A673 (cell line): Measurements from ENCODE around the gene TRDN. TPM values are rescaled to one million over a fixed set of nuclear protein-coding genes. Genes with fewer than 3 reads are reported as not detected.
"Not testable (repeated sequence)": the region's sequence is repeated elsewhere in the genome, so short reads cannot be mapped to it uniquely, and the experiment has no call there.

Experiments
- BruUV-seq: library from RNA; stranded (reverse); fragments of 400-500 nt; replicated peaks from 2 replicates; lab custom pipeline; 2021; lab: Mats Ljungman, UMichigan
- CTCF ChIA-PET: fragments of 300-600 bp; sonication (Branson Sonifier 250); formaldehyde crosslinking; loops from one replicate; lab custom pipeline; 2022; ENCODE audit warnings: antibody characterized with exemption; lab: Charles Lee
- POLR2A ChIA-PET: fragments of 300-600 bp; sonication (Branson Sonifier 250); formaldehyde crosslinking; loops from one replicate; lab custom pipeline; 2022; ENCODE audit warnings: antibody characterized with exemption; ENCODE audit not compliant: low non-redundant PET; lab: Charles Lee
- DNase-seq: peaks from one replicate; pipeline ENCODE4 v3.0.0-alpha.2; 2015; ENCODE audit warnings: low spot score
- H3K27ac ChIP-seq: fragments of 200-600 bp; sonication (generic); 2 replicates; pipeline ENCODE4 v1.5.1; 2016; ENCODE audit warnings: mixed run types, low read depth, mild to moderate bottlenecking, mixed read lengths, antibody characterized with exemption, low read length; ENCODE audit not compliant: poor library complexity, severe bottlenecking
- H3K27me3 ChIP-seq: fragments of 200-600 bp; sonication (generic); replicated peaks from 2 replicates; pipeline ENCODE4 v1.6.1; 2017; ENCODE audit warnings: mixed run types, low read depth, mild to moderate bottlenecking, mixed read lengths, antibody characterized with exemption, low read length; ENCODE audit not compliant: insufficient read depth, poor library complexity
- H3K36me3 ChIP-seq: fragments of 200-600 bp; sonication (generic); 2 replicates; pipeline ENCODE4 v1.6.1; 2016; ENCODE audit warnings: mixed run types, mild to moderate bottlenecking, mixed read lengths, antibody characterized with exemption, low read length; ENCODE audit not compliant: insufficient read depth, poor library complexity, severe bottlenecking
- H3K4me1 ChIP-seq: fragments of 200-600 bp; sonication (generic); 2 replicates; pipeline ENCODE4 v1.6.1; 2017; ENCODE audit warnings: mixed run types, mild to moderate bottlenecking, mixed read lengths, antibody characterized with exemption, low read length; ENCODE audit not compliant: insufficient read depth, poor library complexity, severe bottlenecking
- H3K4me3 ChIP-seq: fragments of 200-600 bp; sonication (generic); 2 replicates; pipeline ENCODE4 v1.5.1; 2016; ENCODE audit warnings: low read depth, mixed run types, mild to moderate bottlenecking, mixed read lengths, low read length; ENCODE audit not compliant: poor library complexity, severe bottlenecking
- H3K9me3 ChIP-seq: fragments of 200-600 bp; sonication (generic); 2 replicates; pipeline ENCODE4 v1.6.1; 2016; ENCODE audit warnings: mixed run types, low read depth, mild to moderate bottlenecking, mixed read lengths, antibody characterized with exemption, low read length; ENCODE audit not compliant: poor library complexity, severe bottlenecking
- EZH2 ChIP-seq: fragments of 200-600 bp; sonication (generic); IDR thresholded peaks from 2 replicates; pipeline ENCODE4 v1.6.1; 2017; ENCODE audit warnings: borderline replicate concordance, low read depth, mild to moderate bottlenecking, mixed read lengths, antibody characterized with exemption, low read length; ENCODE audit not compliant: poor library complexity, severe bottlenecking
- intact Hi-C: fragments of 100-400 bp; cut with micrococcal nuclease; formaldehyde crosslinking; loops from one replicate; pipeline ENCODE4 v1.10.0; 2022; ENCODE audit not compliant: unreplicated experiment
- total RNA-seq: library from RNA; stranded (reverse); gene quantifications from 2 replicates; pipeline ENCODE4 v1.2.3, GENCODE V29; 2021
- TF ChIP-seq, protein P1 (sequence below): fragments of 300-800, 200-600 bp; sonication (generic); conservative IDR thresholded peaks from 2 replicates; pipeline ENCODE4 v1.5.1; 2017; ENCODE audit warnings: low read depth, mild to moderate bottlenecking, antibody characterized with exemption, low read length, moderate library complexity, mixed read lengths

TRDN gene
- total RNA-seq, 1 experiment from 2014 or later = 3.8 TPM

GRCh38 chr6:123562264-123562663 is 74.5 kb downstream of the TRDN start:
- Histone ChIP-seq H3K27me3 (no peaks in the 10 kb centered on the region), H3K27ac (peak overlapping the region; percentile 40), H3K4me3 (no peak overlapping the region), H3K4me1 (peaks cover 33% of the 10 kb centered on the region), H3K36me3 (no peaks in the 10 kb centered on the region), H3K9me3 (no peaks in the 10 kb centered on the region)
- ChIA-PET POLR2A (no interaction called here), CTCF (no interaction called here)
- no peak for DNase-seq
- no TSS peak for BruUV-seq
- intact Hi-C loops = no loop called here
- TF ChIP-seq EZH2 = no peak
- TF ChIP-seq, protein P1, sequence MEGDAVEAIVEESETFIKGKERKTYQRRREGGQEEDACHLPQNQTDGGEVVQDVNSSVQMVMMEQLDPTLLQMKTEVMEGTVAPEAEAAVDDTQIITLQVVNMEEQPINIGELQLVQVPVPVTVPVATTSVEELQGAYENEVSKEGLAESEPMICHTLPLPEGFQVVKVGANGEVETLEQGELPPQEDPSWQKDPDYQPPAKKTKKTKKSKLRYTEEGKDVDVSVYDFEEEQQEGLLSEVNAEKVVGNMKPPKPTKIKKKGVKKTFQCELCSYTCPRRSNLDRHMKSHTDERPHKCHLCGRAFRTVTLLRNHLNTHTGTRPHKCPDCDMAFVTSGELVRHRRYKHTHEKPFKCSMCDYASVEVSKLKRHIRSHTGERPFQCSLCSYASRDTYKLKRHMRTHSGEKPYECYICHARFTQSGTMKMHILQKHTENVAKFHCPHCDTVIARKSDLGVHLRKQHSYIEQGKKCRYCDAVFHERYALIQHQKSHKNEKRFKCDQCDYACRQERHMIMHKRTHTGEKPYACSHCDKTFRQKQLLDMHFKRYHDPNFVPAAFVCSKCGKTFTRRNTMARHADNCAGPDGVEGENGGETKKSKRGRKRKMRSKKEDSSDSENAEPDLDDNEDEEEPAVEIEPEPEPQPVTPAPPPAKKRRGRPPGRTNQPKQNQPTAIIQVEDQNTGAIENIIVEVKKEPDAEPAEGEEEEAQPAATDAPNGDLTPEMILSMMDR = no peak

- intact Hi-C loops, CTCF ChIA-PET, POLR2A ChIA-PET, H3K9me3 ChIP-seq, H3K4me3 ChIP-seq, H3K27ac ChIP-seq, H3K36me3 ChIP-seq, DNase-seq, BruUV-seq, H3K27me3 ChIP-seq: not testable (repeated sequence)
- peaks cover 25% of the 10 kb centered on the region for H3K4me1 ChIP-seq
Observed at GRCh38 chr6:123559816-123560215, 76.9 kb downstream of the TRDN start.

DNA sequence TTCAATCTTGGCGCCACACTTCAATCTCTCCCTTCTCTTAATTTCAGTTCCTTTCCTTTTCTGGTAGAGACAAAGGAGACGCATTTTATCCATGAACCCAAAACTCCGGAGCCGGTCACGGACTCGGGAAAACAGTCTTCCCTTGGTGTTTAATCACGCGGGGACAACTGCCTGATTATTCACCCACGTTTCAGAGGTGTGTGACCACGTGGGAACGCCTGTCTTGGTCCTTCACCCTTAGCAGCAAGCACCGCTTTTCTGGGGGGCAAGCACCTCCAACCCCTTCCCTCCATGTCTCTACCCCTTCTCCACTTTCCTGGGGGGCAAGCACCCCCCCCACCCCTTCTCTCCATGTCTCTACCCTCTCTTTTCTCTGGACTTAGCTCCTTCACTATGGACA is 79.3 kb downstream of the TRDN start:
- not testable (repeated sequence) for H3K4me3 ChIP-seq, BruUV-seq

GRCh38 chr6:123551939-123552707 is 84.6 kb downstream of the TRDN start:
- TF ChIP-seq, protein P1 = no peak
- no peak for TF ChIP-seq EZH2
- no TSS peak for BruUV-seq
- Histone ChIP-seq H3K36me3 (no peaks in the 10 kb centered on the region), H3K27me3 (no peaks in the 10 kb centered on the region), H3K4me1 (no peaks in the 10 kb centered on the region), H3K9me3 (no peaks in the 10 kb centered on the region), H3K27ac (no peak overlapping the region), H3K4me3 (no peak overlapping the region)
- no peak for DNase-seq
- intact Hi-C loops = no loop called here
- POLR2A ChIA-PET = no interaction called here
- CTCF ChIA-PET = no interaction called here

More for the DNA sequence above, 79.3 kb downstream of the TRDN start:
- intact Hi-C loops, CTCF ChIA-PET, POLR2A ChIA-PET, H3K9me3 ChIP-seq, H3K36me3 ChIP-seq, H3K4me1 ChIP-seq, H3K27ac ChIP-seq, H3K27me3 ChIP-seq, DNase-seq: not testable (repeated sequence)
